Esophagus muscularis mucosa (tissue), 4 donors: ENCODE results near the gene ANP32A. TPM values are rescaled to one million over a fixed set of nuclear protein-coding genes. Genes with fewer than 3 reads are reported as not detected.

Experiments
- DNase-seq: peaks from one replicate; pipeline ENCODE4 v3.0.0-alpha.2; 2017; ENCODE audit errors: extremely low spot score
- H3K27ac ChIP-seq, 4 donors: fragments of 200-600 bp; sonication (generic); replicated peaks in 1 of 4; 1 replicate in 3 of 4; 2 replicates in 1 of 4; pipeline ENCODE4 v1.5.1; 2016 to 2019; ENCODE audit warnings: mild to moderate bottlenecking in 1 of 4
- H3K27me3 ChIP-seq, 4 donors: fragments of 200-600 bp; sonication (generic); one replicate each; pipeline versions ENCODE4 v1.5.1 to v1.6.0; 2016 to 2019
- H3K36me3 ChIP-seq, 4 donors: fragments of 200-600 bp; sonication (generic); one replicate each; pipeline ENCODE4 v1.5.1; 2016 to 2019
- H3K4me1 ChIP-seq, 4 donors: fragments of 200-600 bp; sonication (generic); one replicate each; pipeline ENCODE4 v1.5.1; 2016 to 2019
- H3K4me3 ChIP-seq, 4 donors: fragments of 200-600 bp; sonication (generic); 1 replicate in 2 of 4; 2 replicates in 2 of 4; pipeline ENCODE4 v1.5.1; 2016 to 2019; ENCODE audit warnings: mild to moderate bottlenecking in 4 of 4, moderate library complexity in 1 of 4
- H3K9me3 ChIP-seq, 4 donors: fragments of 200-600 bp; sonication (generic); 1 replicate in 3 of 4; 2 replicates in 1 of 4; pipeline ENCODE4 v1.5.1; 2016 to 2019
- CTCF ChIP-seq, 3 experiments: fragments of 200-600 bp in 2 of 3; fragments of 450-650 bp in 1 of 3; sonication (generic) in 2 of 3; IDR thresholded peaks; one replicate each; pipeline ENCODE4 v1.5.1; 2017 to 2019; ENCODE audit warnings: antibody characterized with exemption in 3 of 3, mild to moderate bottlenecking in 2 of 3, moderate library complexity in 1 of 3
- EP300 ChIP-seq: sonication (generic); formaldehyde crosslinking; IDR thresholded peaks from one replicate; pipeline ENCODE4 v1.6.1; 2017; ENCODE audit warnings: antibody characterized with exemption
- POLR2A ChIP-seq: fragments of 450-650 bp; IDR thresholded peaks from one replicate; pipeline ENCODE4 v1.6.1; 2017; ENCODE audit warnings: antibody characterized with exemption, moderate library complexity, mild to moderate bottlenecking, low read depth
- POLR2AphosphoS5 ChIP-seq, 2 donors: sonication (generic); formaldehyde crosslinking; IDR thresholded peaks; one replicate each; pipeline ENCODE4 v1.6.1; 2017; ENCODE audit warnings: antibody characterized with exemption in 2 of 2
- WGBS: methylation state at CpG from one replicate; pipeline ENCODE4 v1.1.5; 2018; 5-methylcytosine and 5-hydroxymethylcytosine counted together
- intact Hi-C: fragments of 100-400 bp; cut with DNase I; formaldehyde crosslinking; loops from one replicate; pipeline ENCODE4 v1.15.1; 2023
- total RNA-seq, 4 donors: library from RNA; depleted of rRNA; stranded (reverse); fragments of >200 nt; gene quantifications; one replicate each; pipeline versions ENCODE4 v1.1.0 to v1.2.1, GENCODE V29; 2016

Gene ANP32A
- total RNA-seq, 4 donors from 2014 or later = 35.3 to 64.1 (median 51.1) TPM

DNA sequence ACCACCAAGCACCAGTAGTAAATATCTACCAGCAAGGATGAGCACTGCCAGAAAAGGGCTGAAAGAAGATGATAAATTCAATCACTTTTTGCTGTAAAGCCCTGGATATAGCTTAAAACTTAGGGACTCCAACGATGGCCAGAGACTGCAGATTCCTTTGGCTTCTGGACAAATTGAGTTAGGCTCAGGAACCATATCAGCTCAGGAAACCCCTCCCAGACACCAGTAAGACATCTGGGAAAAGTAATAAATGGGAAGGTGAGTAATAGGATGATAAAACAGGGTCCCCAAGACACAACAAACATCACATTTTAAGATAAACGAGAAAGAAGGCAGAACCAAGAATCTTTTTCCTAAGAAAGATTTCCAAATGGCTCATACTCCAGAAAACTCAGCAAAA lies 65.0 kb downstream of the ANP32A start:
- Histone ChIP-seq H3K27ac (no peak overlapping the region), H3K27me3 (peaks cover 0 to 4% (median 0%) of the 10 kb centered on the region in 4 donors), H3K4me1 (no peaks in the 10 kb centered on the region), H3K36me3 (no peaks in the 10 kb centered on the region), H3K4me3 (no peak overlapping the region), H3K9me3 (no peaks in the 10 kb centered on the region)
- WGBS = 48% methylated on average over 2 of the region's 2 CpGs
- DNase-seq = no peak
- TF ChIP-seq POLR2A = no peak
- TF ChIP-seq EP300 = no peak
- TF ChIP-seq POLR2AphosphoS5 (IDR thresholded peaks at IDR 0.05) = no peak
- no peak for TF ChIP-seq CTCF (IDR thresholded peaks at IDR 0.05)
- intact Hi-C loops = no loop called here

DNA sequence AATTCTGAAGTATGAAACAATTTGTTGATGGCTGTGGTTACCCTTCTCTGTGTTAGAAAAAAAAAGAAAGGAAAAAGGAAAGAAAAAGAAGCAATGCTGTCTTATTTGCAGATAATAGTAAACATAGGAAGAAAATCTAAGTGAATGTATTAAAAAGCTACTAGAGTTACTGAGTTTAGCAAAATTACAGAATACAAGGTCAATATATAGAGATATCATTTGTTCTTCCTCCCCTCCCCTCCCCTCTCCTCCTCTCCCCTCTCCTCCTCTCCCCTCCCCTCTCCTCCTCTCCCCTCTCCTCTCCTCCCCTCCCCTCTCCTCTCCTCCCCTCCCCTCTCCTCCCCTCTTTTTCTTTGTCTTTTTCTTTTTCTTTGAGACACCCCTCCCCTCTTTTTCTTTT lies 69.1 kb downstream of the ANP32A start:
- no peak overlapping the region for H3K27ac ChIP-seq
- DNase-seq = no peak
- no peak overlapping the region for H3K4me3 ChIP-seq
- H3K9me3 ChIP-seq = peaks cover 0 to 5% (median 0%) of the 10 kb centered on the region in 4 donors
- H3K36me3 ChIP-seq = no peaks in the 10 kb centered on the region
- H3K27me3 ChIP-seq = no peaks in the 10 kb centered on the region
- TF ChIP-seq POLR2AphosphoS5 (IDR thresholded peaks at IDR 0.05) = no peak
- no peak for TF ChIP-seq POLR2A
- TF ChIP-seq EP300 = no peak
- TF ChIP-seq CTCF (IDR thresholded peaks at IDR 0.05) = no peak
- intact Hi-C loops = no loop called here
- no peaks in the 10 kb centered on the region for H3K4me1 ChIP-seq

GRCh38 chr15:68749793-68750192 lies 70.9 kb downstream of the ANP32A start:
- no peaks in the 10 kb centered on the region for H3K4me1 ChIP-seq
- 53% methylated on average over 2 of the region's 2 CpGs for WGBS
- H3K27ac ChIP-seq = no peak overlapping the region
- H3K27me3 ChIP-seq = no peaks in the 10 kb centered on the region
- peaks cover 0 to 5% (median 0%) of the 10 kb centered on the region in 4 donors for H3K9me3 ChIP-seq
- H3K36me3 ChIP-seq = no peaks in the 10 kb centered on the region
- intact Hi-C loops = no loop called here
- no peak overlapping the region for H3K4me3 ChIP-seq
- no peak for TF ChIP-seq POLR2AphosphoS5 (IDR thresholded peaks at IDR 0.05)
- TF ChIP-seq CTCF (IDR thresholded peaks at IDR 0.05) = no peak
- TF ChIP-seq EP300 = no peak
- no peak for TF ChIP-seq POLR2A
- DNase-seq = no peak

DNA sequence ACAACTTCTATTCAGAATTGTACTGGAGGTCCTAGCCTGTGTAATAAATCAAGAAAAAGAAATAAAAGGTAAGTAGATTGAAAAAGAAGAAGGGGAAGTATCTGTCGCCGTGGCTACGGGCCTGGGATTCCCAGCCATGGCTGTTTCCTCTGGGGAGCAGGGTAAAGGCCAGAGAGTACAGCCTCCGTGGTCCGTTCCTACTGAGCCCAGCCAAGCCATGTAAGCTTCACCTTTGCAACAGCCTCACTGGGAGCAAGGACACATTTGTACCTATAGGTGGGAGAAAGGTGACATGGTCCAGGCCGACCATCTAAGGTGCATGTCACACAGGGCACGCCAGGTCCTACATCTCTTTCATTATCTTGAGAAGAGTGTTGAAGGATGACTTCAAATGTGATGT lies 71.3 kb downstream of the ANP32A start:
- DNase-seq = no peak
- Histone ChIP-seq H3K4me1 (no peaks in the 10 kb centered on the region), H3K27me3 (no peaks in the 10 kb centered on the region), H3K4me3 (no peak overlapping the region), H3K9me3 (peaks cover 0 to 5% (median 0%) of the 10 kb centered on the region in 4 donors), H3K36me3 (no peaks in the 10 kb centered on the region), H3K27ac (no peak overlapping the region)
- TF ChIP-seq CTCF (IDR thresholded peaks at IDR 0.05) = no peak
- TF ChIP-seq POLR2A = no peak
- TF ChIP-seq EP300 = no peak
- TF ChIP-seq POLR2AphosphoS5 (IDR thresholded peaks at IDR 0.05) = no peak
- intact Hi-C loops = no loop called here
- WGBS = 78% methylated on average over 5 of the region's 7 CpGs

GRCh38 chr15:68743256-68743655 lies 77.4 kb downstream of the ANP32A start:
- no peaks in the 10 kb centered on the region for H3K27me3 ChIP-seq
- 90% methylated on average over 3 of the region's 3 CpGs for WGBS
- TF ChIP-seq POLR2AphosphoS5 (IDR thresholded peaks at IDR 0.05) (no peak), POLR2A (no peak), EP300 (no peak), CTCF (IDR thresholded peaks at IDR 0.05) (no peak)
- no peak for DNase-seq
- no peaks in the 10 kb centered on the region for H3K4me1 ChIP-seq
- no peaks in the 10 kb centered on the region for H3K9me3 ChIP-seq
- intact Hi-C loops = no loop called here
- H3K4me3 ChIP-seq = no peak overlapping the region
- no peaks in the 10 kb centered on the region for H3K36me3 ChIP-seq
- H3K27ac ChIP-seq = no peak overlapping the region
